CD4-positive, alpha-beta memory T cell (primary cell): ENCODE results near the gene SORCS3. TPM values are rescaled to one million over a fixed set of nuclear protein-coding genes. Genes with fewer than 3 reads are reported as not detected.

Source experiments
- CTCF ChIA-PET: fragments of 350-600 bp; sonication (Branson Sonifier 250); formaldehyde crosslinking; loops from one replicate; lab custom pipeline; 2021; ENCODE audit warnings: inconsistent platforms; ENCODE audit not compliant: partially characterized antibody; lab: Charles Lee
- POLR2A ChIA-PET: fragments of 350-600 bp; sonication (Branson Sonifier 250); formaldehyde crosslinking; loops from one replicate; lab custom pipeline; 2021; ENCODE audit not compliant: partially characterized antibody; lab: Charles Lee
- DNase-seq, 5 donors: peaks; one replicate each; pipeline versions ENCODE4 v3.0.0 to v3.0.0-alpha.2; 2020 to 2022; ENCODE audit warnings: mixed read lengths in 1 of 5
- H3K27ac ChIP-seq: one replicate; pipeline ENCODE4 v1.7.0; 2013; ENCODE audit warnings: low read depth, low read length
- H3K27me3 ChIP-seq: 2 replicates; pipeline ENCODE4 v1.7.0; 2013; ENCODE audit warnings: mild to moderate bottlenecking, low read length, moderate library complexity; ENCODE audit not compliant: insufficient read depth
- H3K36me3 ChIP-seq: 2 replicates; pipeline ENCODE4 v1.7.0; 2013; ENCODE audit warnings: mild to moderate bottlenecking, low read length, moderate library complexity; ENCODE audit not compliant: insufficient read depth
- H3K4me1 ChIP-seq: 2 replicates; pipeline ENCODE4 v1.7.0; 2013; ENCODE audit warnings: mild to moderate bottlenecking, low read length, moderate library complexity; ENCODE audit not compliant: insufficient read depth
- H3K4me3 ChIP-seq, 2 donors: one replicate each; pipeline ENCODE4 v1.7.0; 2013; ENCODE audit warnings: low read length in 2 of 2, mild to moderate bottlenecking in 1 of 2
- H3K9me3 ChIP-seq, 2 donors: one replicate each; pipeline ENCODE4 v1.7.0; 2013; ENCODE audit warnings: low read length in 2 of 2, control low read depth in 1 of 2; ENCODE audit not compliant: control insufficient read depth in 1 of 2
- H3K27ac Mint-ChIP-seq, 7 donors: one replicate each; pipeline ENCODE4 v1.8.0; 2020 to 2021; ENCODE audit warnings: mixed read lengths in 7 of 7, mild to moderate bottlenecking in 6 of 7, inconsistent platforms in 3 of 7, moderate library complexity in 3 of 7
- H3K27me3 Mint-ChIP-seq, 2 donors: one replicate each; pipeline ENCODE4 v1.8.0; 2020 to 2021; ENCODE audit warnings: mixed read lengths in 2 of 2
- H3K36me3 Mint-ChIP-seq, 2 donors: one replicate each; pipeline ENCODE4 v1.8.0; 2020 to 2021; ENCODE audit warnings: mixed read lengths in 2 of 2, inconsistent platforms in 1 of 2, mild to moderate bottlenecking in 1 of 2
- H3K4me1 Mint-ChIP-seq, 4 donors: one replicate each; pipeline ENCODE4 v1.8.0; 2020 to 2021; ENCODE audit warnings: mixed read lengths in 4 of 4, mild to moderate bottlenecking in 1 of 4
- H3K4me3 Mint-ChIP-seq, 8 donors: one replicate each; pipeline ENCODE4 v1.8.0; 2020 to 2021; ENCODE audit warnings: mixed read lengths in 8 of 8, mild to moderate bottlenecking in 7 of 8, moderate library complexity in 6 of 8, inconsistent platforms in 3 of 8
- H3K9me3 Mint-ChIP-seq, 8 donors: one replicate each; pipeline ENCODE4 v1.8.0; 2020 to 2021; ENCODE audit warnings: mixed read lengths in 8 of 8, mild to moderate bottlenecking in 5 of 8, inconsistent platforms in 3 of 8, moderate library complexity in 1 of 8
- intact Hi-C: fragments of 100-400 bp; cut with micrococcal nuclease; formaldehyde crosslinking; loops from one replicate; pipeline ENCODE4 v1.15.1; 2023
- polyA plus RNA-seq, 2 donors: library from polyadenylated mRNA; unstranded; fragments of 300-500 nt; fragmentation: Illumina TruSeq; gene quantifications; one replicate each; pipeline ENCODE4 v1.2.3, GENCODE V29; 2021
- total RNA-seq, 2 experiments: library from RNA; stranded (reverse); gene quantifications; one replicate each; pipeline ENCODE4 v1.2.3, GENCODE V29; 2021

Gene SORCS3
- total and polyA plus RNA-seq, 4 experiments from 2014 or later, result 0.06 to 0.21 TPM; not detected in 2

GRCh38 chr10:104989880-104990279 lies 348.8 kb downstream of the SORCS3 start:
- ChIA-PET POLR2A (no interaction called here), CTCF (no interaction called here)
- Mint-ChIP-seq H3K36me3 (no peaks in the 10 kb centered on the region), H3K27ac (no peak overlapping the region), H3K4me1 (no peaks in the 10 kb centered on the region), H3K4me3 (no peak overlapping the region), H3K9me3 (peaks cover 0 to 15% (median 2%) of the 10 kb centered on the region in 8 donors), H3K27me3 (peaks cover 0 to 2% of the 10 kb centered on the region in 2 donors)
- Histone ChIP-seq H3K36me3 (no peaks in the 10 kb centered on the region), H3K27ac (no peak overlapping the region), H3K27me3 (no peaks in the 10 kb centered on the region), H3K9me3 (no peaks in the 10 kb centered on the region), H3K4me1 (no peaks in the 10 kb centered on the region), H3K4me3 (no peak overlapping the region)
- DNase-seq, result no peak
- intact Hi-C loops, result no loop called here

GRCh38 chr10:104993085-104993484 lies 352.0 kb downstream of the SORCS3 start:
- no peaks in the 10 kb centered on the region for H3K36me3 Mint-ChIP-seq
- DNase-seq, result no peak
- CTCF ChIA-PET, result no interaction called here
- H3K4me1 Mint-ChIP-seq, result no peaks in the 10 kb centered on the region
- peaks cover 0 to 2% of the 10 kb centered on the region in 2 donors for H3K27me3 Mint-ChIP-seq
- no peaks in the 10 kb centered on the region for H3K36me3 ChIP-seq
- no peak overlapping the region for H3K27ac Mint-ChIP-seq
- no peaks in the 10 kb centered on the region for H3K27me3 ChIP-seq
- POLR2A ChIA-PET, result no interaction called here
- peaks cover 0 to 3% (median 0%) of the 10 kb centered on the region in 8 donors for H3K9me3 Mint-ChIP-seq
- no peak overlapping the region for H3K4me3 Mint-ChIP-seq
- H3K9me3 ChIP-seq, result no peaks in the 10 kb centered on the region
- intact Hi-C loops, result no loop called here
- H3K27ac ChIP-seq, result no peak overlapping the region
- H3K4me1 ChIP-seq, result no peaks in the 10 kb centered on the region
- no peak overlapping the region for H3K4me3 ChIP-seq

GRCh38 chr10:105001269-105001668 lies 360.2 kb downstream of the SORCS3 start:
- no peak overlapping the region for H3K4me3 ChIP-seq
- Mint-ChIP-seq H3K4me1 (no peaks in the 10 kb centered on the region), H3K27me3 (no peaks in the 10 kb centered on the region), H3K36me3 (no peaks in the 10 kb centered on the region), H3K27ac (no peak overlapping the region), H3K9me3 (peaks cover 0 to 5% (median 0%) of the 10 kb centered on the region in 8 donors), H3K4me3 (no peak overlapping the region)
- intact Hi-C loops, result no loop called here
- no peak overlapping the region for H3K27ac ChIP-seq
- no peaks in the 10 kb centered on the region for H3K4me1 ChIP-seq
- H3K36me3 ChIP-seq, result no peaks in the 10 kb centered on the region
- POLR2A ChIA-PET, result no interaction called here
- H3K9me3 ChIP-seq, result no peaks in the 10 kb centered on the region
- DNase-seq, result no peak
- CTCF ChIA-PET, result no interaction called here
- no peaks in the 10 kb centered on the region for H3K27me3 ChIP-seq

- no peaks in the 10 kb centered on the region for H3K27me3 Mint-ChIP-seq
- H3K36me3 Mint-ChIP-seq, result no peaks in the 10 kb centered on the region
- ChIA-PET POLR2A (no interaction called here), CTCF (no interaction called here)
- Histone ChIP-seq H3K27me3 (no peaks in the 10 kb centered on the region), H3K9me3 (no peaks in the 10 kb centered on the region), H3K36me3 (no peaks in the 10 kb centered on the region), H3K27ac (no peak overlapping the region), H3K4me3 (no peak overlapping the region), H3K4me1 (no peaks in the 10 kb centered on the region)
- H3K4me1 Mint-ChIP-seq, result no peaks in the 10 kb centered on the region
- H3K4me3 Mint-ChIP-seq, result no peak overlapping the region
- H3K9me3 Mint-ChIP-seq, result peaks cover 0 to 11% (median under 1%) of the 10 kb centered on the region in 8 donors
- intact Hi-C loops, result no loop called here
- H3K27ac Mint-ChIP-seq, result no peak overlapping the region
- no peak for DNase-seq
Measured at GRCh38 chr10:105010411-105011121, 369.5 kb downstream of the SORCS3 start.

GRCh38 chr10:105017116-105017515 lies 376.0 kb downstream of the SORCS3 start:
- H3K36me3 ChIP-seq, result no peaks in the 10 kb centered on the region
- CTCF ChIA-PET, result no interaction called here
- no peak for DNase-seq
- H3K9me3 ChIP-seq, result no peaks in the 10 kb centered on the region
- peaks cover 0 to 7% (median 0%) of the 10 kb centered on the region in 8 donors for H3K9me3 Mint-ChIP-seq
- intact Hi-C loops, result no loop called here
- H3K4me3 Mint-ChIP-seq, result no peak overlapping the region
- H3K4me1 ChIP-seq, result no peaks in the 10 kb centered on the region
- no peaks in the 10 kb centered on the region for H3K4me1 Mint-ChIP-seq
- no peaks in the 10 kb centered on the region for H3K27me3 ChIP-seq
- no peak overlapping the region for H3K27ac Mint-ChIP-seq
- no peak overlapping the region for H3K27ac ChIP-seq
- no peaks in the 10 kb centered on the region for H3K27me3 Mint-ChIP-seq
- H3K4me3 ChIP-seq, result no peak overlapping the region
- H3K36me3 Mint-ChIP-seq, result no peaks in the 10 kb centered on the region
- POLR2A ChIA-PET, result no interaction called here

- no peaks in the 10 kb centered on the region for H3K9me3 ChIP-seq
- ChIA-PET POLR2A (no interaction called here), CTCF (no interaction called here)
- Mint-ChIP-seq H3K36me3 (no peaks in the 10 kb centered on the region), H3K4me1 (no peaks in the 10 kb centered on the region), H3K27ac (no peak overlapping the region), H3K27me3 (no peaks in the 10 kb centered on the region), H3K4me3 (no peak overlapping the region), H3K9me3 (peaks cover 0 to 7% (median 0%) of the 10 kb centered on the region in 8 donors)
- H3K4me1 ChIP-seq, result no peaks in the 10 kb centered on the region
- no peak overlapping the region for H3K27ac ChIP-seq
- H3K27me3 ChIP-seq, result no peaks in the 10 kb centered on the region
- no peaks in the 10 kb centered on the region for H3K36me3 ChIP-seq
- DNase-seq, result no peak
- no peak overlapping the region for H3K4me3 ChIP-seq
- intact Hi-C loops, result no loop called here
Measured at GRCh38 chr10:105017691-105018090, 376.6 kb downstream of the SORCS3 start.

GRCh38 chr10:105023211-105024111 lies 382.4 kb downstream of the SORCS3 start:
- peaks cover 0 to 8% (median under 1%) of the 10 kb centered on the region in 8 donors for H3K9me3 Mint-ChIP-seq
- Histone ChIP-seq H3K36me3 (no peaks in the 10 kb centered on the region), H3K4me3 (no peak overlapping the region), H3K4me1 (no peaks in the 10 kb centered on the region), H3K9me3 (no peaks in the 10 kb centered on the region), H3K27me3 (no peaks in the 10 kb centered on the region), H3K27ac (no peak overlapping the region)
- ChIA-PET CTCF (no interaction called here), POLR2A (no interaction called here)
- no peak overlapping the region for H3K4me3 Mint-ChIP-seq
- no peak for DNase-seq
- no peaks in the 10 kb centered on the region for H3K4me1 Mint-ChIP-seq
- H3K36me3 Mint-ChIP-seq, result no peaks in the 10 kb centered on the region
- H3K27ac Mint-ChIP-seq, result no peak overlapping the region
- peaks cover 0 to 5% of the 10 kb centered on the region in 2 donors for H3K27me3 Mint-ChIP-seq
- intact Hi-C loops, result no loop called here
